SK-N-SH (cell line): Measurements from ENCODE around the gene AMELX.

Experiments
- MEF2A ChIP-seq: IDR thresholded peaks from 2 replicates; pipeline ENCODE4 v1.4.0; 2012; ENCODE audit warnings: low read depth, borderline replicate concordance
- POLR2AphosphoS5 ChIP-seq: IDR thresholded peaks from 2 replicates; pipeline ENCODE4 v1.6.1; 2012; ENCODE audit warnings: low read depth, low read length
- RCOR1 ChIP-seq: fragments of 150-350 bp; IDR thresholded peaks from 2 replicates; pipeline ENCODE4 v1.6.1; 2017; ENCODE audit warnings: antibody characterized with exemption, low read length
- SIN3A ChIP-seq: IDR thresholded peaks from 2 replicates; pipeline ENCODE4 v1.6.1; 2012; ENCODE audit warnings: low read depth, mild to moderate bottlenecking, low read length, moderate library complexity, borderline replicate concordance
- TEAD4 ChIP-seq: IDR thresholded peaks from 2 replicates; pipeline ENCODE4 v1.4.0; 2012; ENCODE audit warnings: mild to moderate bottlenecking, borderline replicate concordance; ENCODE audit not compliant: insufficient read depth
- TF ChIP-seq, protein P1 (sequence below): IDR thresholded peaks from 2 replicates; pipeline ENCODE4 v1.4.0; 2012; ENCODE audit warnings: low read depth
- TF ChIP-seq, protein P2 (sequence below): fragments of 200-600 bp; sonication (generic); IDR thresholded peaks from 2 replicates; pipeline ENCODE4 v1.6.1; 2017; ENCODE audit warnings: antibody characterized with exemption, mild to moderate bottlenecking, moderate library complexity
- TF ChIP-seq, protein P3 (sequence below): IDR thresholded peaks from 2 replicates; pipeline ENCODE4 v1.4.0; 2012; ENCODE audit warnings: low read depth, borderline replicate concordance

DNA sequence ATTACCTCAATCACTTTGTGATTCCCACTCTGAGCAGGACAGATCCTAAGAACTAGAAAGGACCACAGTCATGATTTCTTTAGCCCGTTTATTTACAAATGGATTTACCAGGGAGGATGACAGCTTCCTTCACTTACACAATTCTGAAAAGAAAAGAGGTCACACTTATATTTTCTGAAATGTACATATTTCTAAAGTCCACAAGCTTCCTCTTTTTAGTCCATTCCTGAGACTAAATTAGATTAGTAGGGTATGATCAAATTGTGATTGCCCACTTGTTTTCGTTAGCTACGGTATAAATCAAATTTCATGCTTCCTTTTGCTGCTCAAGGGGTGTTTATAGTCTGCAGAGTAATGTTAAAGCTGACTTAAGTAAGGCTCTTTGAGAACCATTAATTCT, 7.6 kb upstream of the AMELX start:
- TF ChIP-seq MEF2A, result no peak
- TF ChIP-seq, protein P1, sequence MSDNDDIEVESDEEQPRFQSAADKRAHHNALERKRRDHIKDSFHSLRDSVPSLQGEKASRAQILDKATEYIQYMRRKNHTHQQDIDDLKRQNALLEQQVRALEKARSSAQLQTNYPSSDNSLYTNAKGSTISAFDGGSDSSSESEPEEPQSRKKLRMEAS, result no peak
- TF ChIP-seq, protein P2, sequence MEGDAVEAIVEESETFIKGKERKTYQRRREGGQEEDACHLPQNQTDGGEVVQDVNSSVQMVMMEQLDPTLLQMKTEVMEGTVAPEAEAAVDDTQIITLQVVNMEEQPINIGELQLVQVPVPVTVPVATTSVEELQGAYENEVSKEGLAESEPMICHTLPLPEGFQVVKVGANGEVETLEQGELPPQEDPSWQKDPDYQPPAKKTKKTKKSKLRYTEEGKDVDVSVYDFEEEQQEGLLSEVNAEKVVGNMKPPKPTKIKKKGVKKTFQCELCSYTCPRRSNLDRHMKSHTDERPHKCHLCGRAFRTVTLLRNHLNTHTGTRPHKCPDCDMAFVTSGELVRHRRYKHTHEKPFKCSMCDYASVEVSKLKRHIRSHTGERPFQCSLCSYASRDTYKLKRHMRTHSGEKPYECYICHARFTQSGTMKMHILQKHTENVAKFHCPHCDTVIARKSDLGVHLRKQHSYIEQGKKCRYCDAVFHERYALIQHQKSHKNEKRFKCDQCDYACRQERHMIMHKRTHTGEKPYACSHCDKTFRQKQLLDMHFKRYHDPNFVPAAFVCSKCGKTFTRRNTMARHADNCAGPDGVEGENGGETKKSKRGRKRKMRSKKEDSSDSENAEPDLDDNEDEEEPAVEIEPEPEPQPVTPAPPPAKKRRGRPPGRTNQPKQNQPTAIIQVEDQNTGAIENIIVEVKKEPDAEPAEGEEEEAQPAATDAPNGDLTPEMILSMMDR, result no peak
- TF ChIP-seq SIN3A, result no peak
- TF ChIP-seq TEAD4, result no peak
- TF ChIP-seq, protein P3, sequence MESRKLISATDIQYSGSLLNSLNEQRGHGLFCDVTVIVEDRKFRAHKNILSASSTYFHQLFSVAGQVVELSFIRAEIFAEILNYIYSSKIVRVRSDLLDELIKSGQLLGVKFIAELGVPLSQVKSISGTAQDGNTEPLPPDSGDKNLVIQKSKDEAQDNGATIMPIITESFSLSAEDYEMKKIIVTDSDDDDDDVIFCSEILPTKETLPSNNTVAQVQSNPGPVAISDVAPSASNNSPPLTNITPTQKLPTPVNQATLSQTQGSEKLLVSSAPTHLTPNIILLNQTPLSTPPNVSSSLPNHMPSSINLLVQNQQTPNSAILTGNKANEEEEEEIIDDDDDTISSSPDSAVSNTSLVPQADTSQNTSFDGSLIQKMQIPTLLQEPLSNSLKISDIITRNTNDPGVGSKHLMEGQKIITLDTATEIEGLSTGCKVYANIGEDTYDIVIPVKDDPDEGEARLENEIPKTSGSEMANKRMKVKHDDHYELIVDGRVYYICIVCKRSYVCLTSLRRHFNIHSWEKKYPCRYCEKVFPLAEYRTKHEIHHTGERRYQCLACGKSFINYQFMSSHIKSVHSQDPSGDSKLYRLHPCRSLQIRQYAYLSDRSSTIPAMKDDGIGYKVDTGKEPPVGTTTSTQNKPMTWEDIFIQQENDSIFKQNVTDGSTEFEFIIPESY, result no peak
- no peak for TF ChIP-seq POLR2AphosphoS5
- no peak for TF ChIP-seq RCOR1
